Measurements from ENCODE around the gene NRSN2.

NRSN2 gene

DNA sequence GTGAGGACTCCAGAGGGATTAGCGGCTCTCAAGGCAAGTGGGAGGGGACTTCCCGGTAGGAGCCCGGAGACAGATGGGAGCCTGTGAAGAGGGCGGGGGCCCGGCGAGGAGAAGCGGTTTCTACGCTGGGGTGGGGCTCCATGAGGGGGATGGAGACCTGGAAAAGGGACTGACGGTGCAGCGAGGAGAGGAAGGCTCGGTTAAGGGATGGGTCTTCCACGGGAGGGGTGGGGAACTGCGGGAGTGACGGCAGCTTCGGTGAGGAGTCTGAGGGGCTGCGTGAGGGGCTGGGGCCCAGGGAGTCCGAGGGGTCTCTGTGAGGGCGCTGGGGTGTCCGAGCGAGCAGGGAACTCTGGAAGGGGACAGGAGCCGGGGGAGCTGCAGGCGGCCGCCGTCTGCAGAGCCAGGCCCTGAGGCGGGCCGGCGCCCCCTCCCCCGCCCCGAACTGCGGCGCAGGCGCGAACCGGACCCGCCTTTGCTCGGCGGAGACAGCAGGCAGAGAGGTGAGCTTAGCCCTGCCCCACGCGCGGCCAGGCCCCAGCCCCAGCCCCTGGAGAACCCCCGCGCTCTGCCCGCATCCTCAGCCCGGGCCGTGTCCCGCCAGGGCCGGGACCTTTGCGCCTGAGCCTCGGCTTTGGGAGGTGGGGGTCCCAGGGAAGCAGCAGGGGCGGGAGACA is at the start of gene NRSN2:
NRSN2 (plus strand) TSS at position 472 of the 677 bp plus-strand sequence. CDS start 2,533 bp downstream, outside the sequence.
- DNase-seq (ENCODE audit: low read depth), result no peak

- DNase-seq (ENCODE audit: low read depth), result peak; percentile 15
Observed at GRCh38 chr20:297925-298775, 48.8 kb upstream of the NRSN2 start.

DNA sequence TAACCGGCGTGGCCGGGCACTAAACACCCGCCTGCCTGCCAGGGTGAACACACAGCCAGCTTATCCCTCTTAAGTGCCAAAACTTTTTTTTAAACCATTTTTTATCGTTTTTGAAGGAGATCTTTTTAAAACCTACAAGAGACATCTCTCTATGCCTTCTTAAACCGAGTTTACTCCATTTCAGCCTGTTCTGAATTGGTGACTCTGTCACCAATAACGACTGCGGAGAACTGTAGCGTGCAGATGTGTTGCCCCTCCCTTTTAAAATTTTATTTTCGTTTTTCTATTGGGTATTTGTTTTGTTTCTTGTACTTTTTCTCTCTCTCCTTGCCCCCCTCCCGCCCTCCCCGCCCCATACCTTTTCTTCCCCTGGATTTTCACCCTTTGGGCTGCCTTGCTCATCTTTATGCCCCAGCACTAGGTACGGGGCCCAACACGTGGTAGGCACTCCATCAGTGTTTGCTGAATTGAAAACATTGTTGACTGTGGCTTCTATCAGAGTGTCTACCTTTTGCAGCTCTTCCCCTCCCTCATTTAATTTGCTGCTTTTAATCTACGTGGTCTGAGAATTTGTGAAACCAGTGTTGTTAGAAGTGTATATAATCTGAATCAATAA is 48.0 kb upstream of the NRSN2 start:
- no peak for DNase-seq (ENCODE audit: low read depth)

GRCh38 chr20:300345-300990 is 46.4 kb upstream of the NRSN2 start:
- DNase-seq (ENCODE audit: low read depth), result no peak

- DNase-seq (ENCODE audit: low read depth), result no peak
Observed at GRCh38 chr20:301886-302848, 44.7 kb upstream of the NRSN2 start.

DNA sequence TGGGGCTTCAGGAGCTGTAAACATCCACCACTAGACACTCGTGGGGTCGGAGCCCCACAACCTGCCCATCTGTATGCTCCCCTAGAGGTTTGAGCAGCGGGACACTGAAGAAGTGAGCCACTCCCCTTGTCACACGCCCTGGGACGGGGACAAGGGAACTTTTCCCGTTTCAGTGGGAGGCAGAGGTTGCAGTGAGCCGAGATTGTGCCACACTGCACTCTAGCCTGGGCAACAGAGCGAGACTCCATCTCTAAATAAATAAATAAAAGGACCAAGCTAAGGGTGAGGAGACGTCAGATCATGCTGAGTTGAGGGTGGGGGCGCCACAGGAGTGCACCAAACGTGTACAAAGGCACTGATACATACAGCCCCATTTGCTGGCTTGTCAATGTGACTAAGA is 41.2 kb upstream of the NRSN2 start:
- no peak for DNase-seq (ENCODE audit: low read depth)

GRCh38 chr20:308427-309038 is 38.4 kb upstream of the NRSN2 start:
- DNase-seq (ENCODE audit: low read depth), result no peak

GRCh38 chr20:309306-309840 is 37.5 kb upstream of the NRSN2 start:
- DNase-seq (ENCODE audit: low read depth), result no peak

DNA sequence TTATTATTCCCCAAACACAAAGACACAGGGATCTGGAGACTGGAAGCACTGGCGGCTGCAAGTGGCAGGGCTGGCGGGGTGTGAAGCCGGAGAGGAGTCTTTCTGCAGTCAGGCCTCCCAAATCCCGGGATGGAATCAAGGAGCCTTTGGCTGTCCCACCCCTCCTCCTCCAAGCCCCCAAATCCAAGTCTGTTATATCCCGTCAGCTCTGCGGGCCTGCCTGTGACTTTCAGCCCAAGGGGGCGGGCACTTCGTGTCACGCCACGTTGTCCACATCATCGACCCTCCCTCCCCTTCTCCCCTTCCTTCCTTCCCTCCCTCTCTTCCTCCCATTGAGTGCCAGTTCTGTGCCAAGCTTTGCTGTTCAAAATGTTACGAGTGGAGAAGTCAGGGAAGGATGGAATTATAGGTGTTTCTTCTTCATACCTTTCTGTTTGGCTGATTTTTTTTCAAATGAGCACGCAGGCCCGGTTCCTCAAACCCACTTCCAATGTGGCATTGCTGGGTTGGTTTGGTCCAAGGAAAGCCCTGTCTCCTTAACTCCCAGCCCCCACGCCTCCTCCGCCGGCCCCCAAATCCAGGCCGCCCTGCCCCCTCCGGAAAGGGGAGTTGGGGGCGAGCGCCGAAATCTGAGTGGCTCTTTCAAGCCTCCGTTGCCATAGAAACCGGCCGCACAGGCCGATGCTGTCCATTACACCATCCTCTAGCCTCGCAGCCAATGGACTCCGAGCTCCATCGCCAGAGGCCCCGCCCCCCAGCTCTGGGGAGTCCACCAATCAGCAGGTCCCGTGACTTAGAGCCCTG is 36.9 kb upstream of the NRSN2 start:
- peak; percentile 70 for DNase-seq (ENCODE audit: low read depth)

- no peak for DNase-seq (ENCODE audit: low read depth)
Observed at GRCh38 chr20:310645-311044, 36.3 kb upstream of the NRSN2 start.

- DNase-seq (ENCODE audit: low read depth), result no peak
Observed at GRCh38 chr20:311609-312008, 35.3 kb upstream of the NRSN2 start.

- no peak for DNase-seq (ENCODE audit: low read depth)
Observed at GRCh38 chr20:312067-312466, 34.8 kb upstream of the NRSN2 start.

DNA sequence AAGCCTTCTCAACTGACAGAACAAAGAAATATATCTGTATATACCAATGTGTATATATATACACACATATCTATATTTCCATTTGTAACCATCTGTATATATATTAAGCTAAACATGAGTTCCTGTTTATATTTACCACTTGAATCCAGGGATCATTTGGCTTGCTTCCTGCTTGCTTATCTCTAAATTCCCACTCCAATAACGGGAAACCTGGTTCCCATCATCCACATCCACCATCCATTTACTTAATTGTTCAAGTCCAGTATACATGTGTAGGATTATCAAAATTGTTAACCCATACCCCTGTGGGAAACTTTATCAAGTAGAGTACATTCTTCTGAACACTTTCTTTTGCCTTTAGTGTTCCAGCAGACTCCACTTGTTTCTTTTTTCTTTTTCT is 34.0 kb upstream of the NRSN2 start:
- DNase-seq (ENCODE audit: low read depth), result no peak

DNA sequence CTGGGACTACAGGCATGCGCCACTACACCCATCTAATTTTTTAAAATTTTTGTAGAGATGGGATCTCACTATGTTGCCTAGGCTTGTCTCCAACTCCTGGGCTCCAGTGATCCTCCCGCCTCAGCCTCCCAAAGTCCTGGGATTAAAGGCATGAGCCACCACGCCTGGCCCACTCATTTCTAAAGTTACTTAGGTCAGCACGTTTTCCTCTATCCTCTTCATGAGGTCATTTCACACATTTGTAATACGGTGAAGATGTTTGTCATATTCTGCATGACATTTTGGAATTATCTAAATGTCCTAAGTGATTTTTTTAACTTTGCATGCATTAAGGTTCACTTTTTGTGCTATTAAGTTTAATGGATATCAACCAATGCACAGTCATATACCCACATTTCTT is 33.5 kb upstream of the NRSN2 start:
- no peak for DNase-seq (ENCODE audit: low read depth)

- no peak for DNase-seq (ENCODE audit: low read depth)
Observed at GRCh38 chr20:313948-314347, 33.0 kb upstream of the NRSN2 start.

- no peak for DNase-seq (ENCODE audit: low read depth)
Observed at GRCh38 chr20:316316-317068, 30.4 kb upstream of the NRSN2 start.

GRCh38 chr20:324177-325044 is 22.5 kb upstream of the NRSN2 start:
- DNase-seq (ENCODE audit: low read depth), result peak; percentile 88

Measured in stimulated activated CD4-positive, alpha-beta T cell treated with anti-CD3 and anti-CD28 coated beads, Interleukin-2, amount 100 ng/mL, for 4 hours (primary cell).